PC-9 (cell line): ENCODE measurements around the gene IQGAP1. TPM values are rescaled to one million over a fixed set of nuclear protein-coding genes. Genes with fewer than 3 reads are reported as not detected.
A peak's percentile ranks its signal among the peaks of the same experiment; 100 is the strongest.

Experiments
- BruUV-seq: library from RNA; stranded (reverse); fragments of 400-500 nt; replicated peaks from 2 replicates; lab custom pipeline; 2021; lab: Mats Ljungman, UMichigan
- CTCF ChIA-PET: fragments of 300-600 bp; sonication (Branson Sonifier 250); formaldehyde crosslinking; loops from one replicate; lab custom pipeline; 2022; ENCODE audit warnings: antibody characterized with exemption; lab: Charles Lee
- POLR2A ChIA-PET: fragments of 300-600 bp; sonication (Branson Sonifier 250); formaldehyde crosslinking; loops from one replicate; lab custom pipeline; 2022; ENCODE audit warnings: antibody characterized with exemption; ENCODE audit not compliant: unreplicated experiment; lab: Charles Lee
- DNase-seq, 2 experiments: peaks; one replicate each; pipeline versions ENCODE4 v3.0.0 to v3.0.0-alpha.2; 2015 to 2022; ENCODE audit warnings: mixed read lengths in 1 of 2
- H2AFZ ChIP-seq: fragments of 200-600 bp; sonication (generic); 2 replicates; pipeline ENCODE4 v1.8.1; 2017; ENCODE audit warnings: antibody characterized with exemption
- H3F3A ChIP-seq: fragments of 200-600 bp; sonication (generic); 2 replicates; pipeline ENCODE4 v1.8.1; 2017; ENCODE audit warnings: antibody characterized with exemption, mild to moderate bottlenecking, low read depth; ENCODE audit not compliant: insufficient read depth
- H3K27ac ChIP-seq: fragments of 200-600 bp; sonication (generic); 2 replicates; pipeline ENCODE4 v1.6.1; 2016; ENCODE audit warnings: mixed run types
- H3K27me3 ChIP-seq: fragments of 200-600 bp; sonication (generic); 2 replicates; pipeline ENCODE4 v1.6.1; 2016; ENCODE audit warnings: low read depth, mixed run types; ENCODE audit not compliant: insufficient read depth
- H3K36me3 ChIP-seq: fragments of 200-600 bp; sonication (generic); 2 replicates; pipeline ENCODE4 v1.6.1; 2016; ENCODE audit warnings: low read depth, mixed run types
- H3K4me1 ChIP-seq: fragments of 200-600 bp; sonication (generic); replicated peaks from 2 replicates; pipeline ENCODE4 v1.6.1; 2016; ENCODE audit warnings: mixed run types; ENCODE audit not compliant: insufficient read depth
- H3K4me2 ChIP-seq: fragments of 200-600 bp; sonication (generic); 2 replicates; pipeline ENCODE4 v1.6.1; 2017; ENCODE audit warnings: mixed run types
- H3K4me3 ChIP-seq: fragments of 200-600 bp; sonication (generic); 2 replicates; pipeline ENCODE4 v1.6.1; 2016; ENCODE audit warnings: mixed run types
- H3K79me2 ChIP-seq: fragments of 200-600 bp; sonication (generic); 2 replicates; pipeline ENCODE4 v1.6.1; 2017; ENCODE audit warnings: low read depth, mixed run types
- H3K9me2 ChIP-seq: fragments of 200-600 bp; sonication (generic); 2 replicates; pipeline ENCODE4 v1.8.1; 2017; ENCODE audit warnings: mild to moderate bottlenecking; ENCODE audit not compliant: insufficient read depth
- H3K9me3 ChIP-seq: fragments of 200-600 bp; sonication (generic); 2 replicates; pipeline ENCODE4 v1.8.1; 2016; ENCODE audit warnings: low read depth; ENCODE audit not compliant: insufficient read depth
- H4K20me1 ChIP-seq: fragments of 200-600 bp; sonication (generic); 2 replicates; pipeline ENCODE4 v1.8.1; 2017; ENCODE audit not compliant: insufficient read depth
- CTCF ChIP-seq: fragments of 200-600 bp; sonication (generic); conservative IDR thresholded peaks from 2 replicates; pipeline ENCODE4 v1.6.1; 2017; ENCODE audit warnings: mixed run types, antibody characterized with exemption, mild to moderate bottlenecking, moderate library complexity
- EZH2 ChIP-seq: fragments of 200-600 bp; sonication (generic); IDR thresholded peaks from 2 replicates; pipeline ENCODE4 v1.8.0; 2017; ENCODE audit warnings: antibody characterized with exemption, low read depth
- intact Hi-C: fragments of 100-400 bp; cut with micrococcal nuclease; formaldehyde crosslinking; loops from one replicate; pipeline ENCODE4 v1.10.0; 2022; ENCODE audit not compliant: unreplicated experiment
- total RNA-seq: library from RNA; stranded (reverse); gene quantifications from 2 replicates; pipeline ENCODE4 v1.2.3, GENCODE V29; 2021

IQGAP1 gene
- total RNA-seq, 1 experiment from 2014 or later: 164 TPM

DNA sequence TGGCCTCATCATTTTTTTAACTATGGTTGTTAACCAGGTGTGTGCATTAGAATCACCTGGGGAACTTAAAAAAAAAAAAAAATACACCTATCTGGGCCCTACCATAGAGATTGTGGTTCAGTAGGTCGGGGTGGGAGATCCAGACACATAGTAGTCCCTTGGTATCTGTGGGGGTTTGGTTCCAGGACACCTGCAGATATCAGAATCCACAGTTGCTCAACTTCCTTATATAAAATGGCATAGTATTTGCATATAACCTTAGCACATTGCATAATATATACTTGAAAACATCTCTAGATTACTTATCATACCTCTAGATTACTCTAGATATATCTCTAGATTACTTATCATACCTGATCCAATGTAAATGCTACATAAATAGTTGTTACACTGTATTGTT lies 5.0 kb downstream of the IQGAP1 start:
- no peak for DNase-seq
- Histone ChIP-seq H3F3A (no peaks in the 10 kb centered on the region; the same call in 1 of the 2 replicates), H3K27me3 (no peaks in the 10 kb centered on the region), H3K4me3 (no peak overlapping the region), H4K20me1 (peaks cover 7% of the 10 kb centered on the region; the same call in 1 of the 2 replicates), H3K9me3 (no peaks in the 10 kb centered on the region), H3K4me1 (peaks cover 13% of the 10 kb centered on the region), H3K36me3 (peaks cover 35% of the 10 kb centered on the region), H3K4me2 (no peak overlapping the region), H3K9me2 (no peaks in the 10 kb centered on the region), H2AFZ (no peak overlapping the region), H3K27ac (no peak overlapping the region), H3K79me2 (peaks cover 95% of the 10 kb centered on the region)
- TF ChIP-seq EZH2: no peak
- TF ChIP-seq CTCF: no peak
- no TSS peak for BruUV-seq
- ChIA-PET CTCF (no interaction called here), POLR2A (no interaction called here)
- intact Hi-C loops: no loop called here

- no peaks in the 10 kb centered on the region for H3K9me2 ChIP-seq
- intact Hi-C loops: no loop called here
- BruUV-seq: no TSS peak
- no peak overlapping the region for H3K4me3 ChIP-seq
- ChIA-PET POLR2A (interaction anchor here (0.8 kb wide), 1 partner anchor 19 kb away, joined by 4 read pairs; no protein-coding TSS in a partner anchor), CTCF (no interaction called here)
- H3K79me2 ChIP-seq: peaks cover 99% of the 10 kb centered on the region
- peaks cover 7% of the 10 kb centered on the region for H3F3A ChIP-seq
- no peak overlapping the region for H3K4me2 ChIP-seq
- no peaks in the 10 kb centered on the region for H3K27me3 ChIP-seq
- H2AFZ ChIP-seq: no peak overlapping the region
- no peak for DNase-seq
- peaks cover 19% of the 10 kb centered on the region for H3K4me1 ChIP-seq
- peaks cover 7% of the 10 kb centered on the region; the same call in 1 of the 2 replicates for H4K20me1 ChIP-seq
- TF ChIP-seq EZH2 (no peak), CTCF (no peak)
- no peak overlapping the region for H3K27ac ChIP-seq
- peaks cover 35% of the 10 kb centered on the region for H3K36me3 ChIP-seq
- H3K9me3 ChIP-seq: no peaks in the 10 kb centered on the region
These were observed 6.0 kb downstream of the IQGAP1 start for GRCh38 chr15:90394074-90394473.

DNA sequence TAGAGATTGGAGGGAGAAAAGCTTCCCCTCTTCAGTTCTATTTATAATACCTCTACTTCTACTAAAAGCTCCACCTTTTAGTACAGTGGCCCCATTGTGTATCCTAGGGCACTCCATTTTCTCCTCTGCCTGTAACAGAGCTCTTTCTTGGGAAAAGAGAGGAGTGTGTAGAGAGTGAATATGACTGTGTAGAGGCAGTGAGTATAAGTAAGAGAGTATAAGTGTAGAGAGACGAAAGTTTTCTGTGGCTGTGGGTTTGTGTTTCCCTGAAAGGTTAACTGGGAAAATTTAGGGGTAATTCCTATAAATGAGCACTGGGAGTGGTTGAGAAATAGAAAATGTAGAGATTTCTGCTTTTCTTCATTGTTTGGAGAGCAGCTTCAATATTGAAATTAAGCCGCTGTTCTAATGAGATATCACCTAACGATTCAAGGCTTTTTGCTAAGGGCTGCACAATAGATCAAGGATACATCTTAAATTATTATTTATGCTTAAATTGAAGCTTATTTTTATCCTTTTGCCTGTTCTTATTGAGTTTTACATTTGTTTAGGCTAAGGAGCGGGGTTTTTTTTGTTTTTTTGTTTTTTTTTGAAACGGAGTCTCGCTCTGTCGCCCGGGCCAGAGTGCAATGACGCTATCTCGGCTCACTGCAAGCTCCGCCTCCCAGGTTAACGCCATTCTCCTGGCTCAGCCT lies 6.9 kb downstream of the IQGAP1 start:
- H3K4me2 ChIP-seq: no peak overlapping the region
- ChIA-PET CTCF (no interaction called here), POLR2A (interaction anchor here (0.8 kb wide), 1 partner anchor 18 kb away, joined by 4 read pairs; no protein-coding TSS in a partner anchor)
- H3K36me3 ChIP-seq: peaks cover 35% of the 10 kb centered on the region
- H4K20me1 ChIP-seq: 0 out of 2 replicates have a peak, but pooled peaks cover 3% of the 10 kb centered on the region
- no TSS peak for BruUV-seq
- no peaks in the 10 kb centered on the region for H3K27me3 ChIP-seq
- H2AFZ ChIP-seq: no peak overlapping the region
- intact Hi-C loops: no loop called here
- H3K4me1 ChIP-seq: peaks cover 19% of the 10 kb centered on the region
- DNase-seq: no peak
- peaks cover 15% of the 10 kb centered on the region for H3F3A ChIP-seq
- no peaks in the 10 kb centered on the region for H3K9me3 ChIP-seq
- H3K9me2 ChIP-seq: no peaks in the 10 kb centered on the region
- H3K27ac ChIP-seq: peak overlapping the region; percentile 9; the same call in 1 of the 2 replicates
- no peak overlapping the region for H3K4me3 ChIP-seq
- TF ChIP-seq CTCF (no peak), EZH2 (no peak)
- H3K79me2 ChIP-seq: peaks cover 99% of the 10 kb centered on the region
